ENCODE measurements around the gene MTA1.

- TF ChIP-seq CTCF (IDR thresholded peaks at IDR 0.05; ENCODE audit: insufficient read depth, low read length) (no peak), POLR2AphosphoS5 (IDR thresholded peaks at IDR 0.05; ENCODE audit: low read depth) (no peak), REST (IDR thresholded peaks at IDR 0.05; ENCODE audit: insufficient replicate concordance, low read depth) (no peak), SPI1 (IDR thresholded peaks at IDR 0.05; ENCODE audit: borderline replicate concordance, low read depth) (no peak)
Measured at GRCh38 chr14:105376521-105377440, 42.8 kb upstream of the MTA1 start.

Measured in HL-60 (cell line).